Stimulated activated effector memory CD8-positive, alpha-beta T cell treated with anti-CD3 and anti-CD28 coated beads, Interleukin-12 subunit alpha, Interleukin-12 subunit beta, amount 100 ng/mL, for 72 hours (primary cell): ENCODE data around the gene GALK2.

Experiments used
- ATAC-seq: fragments of 150-1000 bp; cut with Tn5 transposase; 2 replicates; pipeline ENCODE4 v1.10.0; 2021
- DNase-seq, 2 donors: peaks; one replicate each; pipeline ENCODE4 v3.0.0; 2021 to 2022; ENCODE audit warnings: low spot score in 2 of 2
- H3K27ac Mint-ChIP-seq: one replicate; pipeline ENCODE4 v1.8.0; 2022; ENCODE audit warnings: mild to moderate bottlenecking, mixed read lengths
- H3K36me3 Mint-ChIP-seq: one replicate; pipeline ENCODE4 v1.8.0; 2022; ENCODE audit warnings: mild to moderate bottlenecking, mixed read lengths
- H3K4me1 Mint-ChIP-seq: one replicate; pipeline ENCODE4 v1.8.0; 2022; ENCODE audit warnings: mixed read lengths
- H3K4me3 Mint-ChIP-seq: one replicate; pipeline ENCODE4 v1.8.0; 2022; ENCODE audit warnings: mild to moderate bottlenecking, mixed read lengths
- H3K9me3 Mint-ChIP-seq: one replicate; pipeline ENCODE4 v1.8.0; 2022; ENCODE audit warnings: mixed read lengths

The GALK2 gene

GRCh38 chr15:49370782-49371181, 200.7 kb downstream of the GALK2 start:
- no peak for ATAC-seq
- H3K9me3 Mint-ChIP-seq, result peaks cover 3% of the 10 kb centered on the region
- no peak overlapping the region for H3K4me3 Mint-ChIP-seq
- H3K27ac Mint-ChIP-seq, result no peak overlapping the region
- no peak for DNase-seq
- H3K4me1 Mint-ChIP-seq, result no peaks in the 10 kb centered on the region
- no peaks in the 10 kb centered on the region for H3K36me3 Mint-ChIP-seq

DNA sequence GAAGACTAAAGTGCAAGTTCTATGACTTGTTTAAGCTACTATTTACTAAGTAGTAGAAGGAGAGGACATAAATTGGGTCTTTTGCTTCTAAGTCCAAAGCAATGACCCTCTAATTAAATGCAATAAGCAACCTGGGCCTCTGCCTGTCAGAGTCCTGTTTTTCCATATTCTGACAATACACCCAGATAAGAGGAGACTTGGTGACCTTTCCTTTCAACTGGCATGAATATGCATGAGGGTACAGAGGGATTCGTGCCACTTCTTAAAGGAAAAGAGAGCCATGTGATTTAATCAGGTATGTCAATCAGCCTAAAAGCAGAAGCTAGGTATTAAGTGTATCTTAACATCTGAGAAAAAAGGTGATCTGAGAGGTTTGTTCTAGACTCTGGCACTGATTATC, 202.3 kb downstream of the GALK2 start:
- ATAC-seq (no peak), DNase-seq (no peak)
- Mint-ChIP-seq H3K9me3 (no peaks in the 10 kb centered on the region), H3K27ac (no peak overlapping the region), H3K4me3 (no peak overlapping the region), H3K4me1 (no peaks in the 10 kb centered on the region), H3K36me3 (no peaks in the 10 kb centered on the region)

DNA sequence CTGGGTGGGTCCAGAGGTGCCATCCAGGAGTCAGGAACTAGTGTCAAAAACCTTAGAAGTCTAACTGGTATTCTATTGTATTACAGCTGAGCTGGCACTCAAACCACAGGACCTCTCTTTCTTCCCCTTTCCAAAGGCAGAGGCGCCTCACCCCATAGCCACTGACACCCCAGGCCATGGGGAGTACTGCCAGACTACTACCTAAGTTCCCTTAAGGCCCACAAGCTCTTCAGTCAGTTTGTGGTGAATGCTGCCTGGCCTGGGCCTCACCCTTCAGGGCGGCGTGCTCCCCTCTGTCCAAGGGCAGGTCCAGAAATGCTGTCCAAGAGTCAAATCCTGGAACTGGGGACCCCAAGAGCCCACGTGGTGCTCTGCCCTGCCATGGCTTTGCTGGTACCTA, 209.9 kb downstream of the GALK2 start:
- Mint-ChIP-seq H3K9me3 (no peaks in the 10 kb centered on the region), H3K36me3 (no peaks in the 10 kb centered on the region), H3K27ac (no peak overlapping the region), H3K4me3 (no peak overlapping the region), H3K4me1 (no peaks in the 10 kb centered on the region)
- no peak for ATAC-seq
- no peak for DNase-seq

DNA sequence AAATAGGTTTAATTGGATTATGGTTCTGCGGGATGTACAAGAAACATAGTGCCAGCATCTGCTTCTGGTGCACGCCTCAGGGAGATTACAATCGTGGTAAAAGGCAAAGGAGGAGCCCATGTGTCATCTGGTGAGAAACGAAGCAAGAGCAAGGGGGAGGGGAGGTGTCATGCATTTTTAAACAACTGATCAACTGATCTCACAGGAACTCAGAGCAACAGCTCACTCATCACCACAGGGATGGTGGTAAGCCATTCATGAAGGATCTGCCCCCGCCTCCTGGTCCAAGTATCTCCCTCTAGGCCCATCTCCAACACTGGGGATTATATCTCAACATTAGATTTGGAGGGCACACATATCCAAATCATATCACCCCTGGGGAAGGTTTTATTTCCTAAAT, 210.9 kb downstream of the GALK2 start:
- no peak for ATAC-seq
- no peak for DNase-seq
- Mint-ChIP-seq H3K27ac (no peak overlapping the region), H3K4me1 (no peaks in the 10 kb centered on the region), H3K4me3 (no peak overlapping the region), H3K36me3 (no peaks in the 10 kb centered on the region), H3K9me3 (no peaks in the 10 kb centered on the region)
